ENCODE results near the gene GBP2.

GBP2 gene

DNA sequence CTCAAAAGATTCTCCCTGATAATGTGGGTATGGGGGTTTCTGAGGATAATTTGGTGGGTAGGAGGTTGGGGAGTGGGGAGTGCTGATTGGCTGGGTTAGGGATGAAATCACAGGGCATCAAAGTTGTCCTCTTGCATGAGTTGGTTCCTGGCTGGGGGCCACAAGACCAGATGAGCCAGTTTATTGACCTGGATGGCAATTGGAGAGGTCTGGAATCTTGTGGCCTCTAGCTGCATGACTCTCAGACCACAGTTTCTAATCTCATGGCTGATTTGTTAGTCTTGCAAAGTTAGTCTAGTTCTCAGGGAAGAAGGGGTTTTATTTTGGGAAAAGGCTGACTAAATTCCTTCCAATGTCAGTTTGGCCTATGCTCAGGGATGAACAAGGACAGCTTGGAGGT lies 57.6 kb downstream of the GBP2 start:
- TF ChIP-seq, protein P1, sequence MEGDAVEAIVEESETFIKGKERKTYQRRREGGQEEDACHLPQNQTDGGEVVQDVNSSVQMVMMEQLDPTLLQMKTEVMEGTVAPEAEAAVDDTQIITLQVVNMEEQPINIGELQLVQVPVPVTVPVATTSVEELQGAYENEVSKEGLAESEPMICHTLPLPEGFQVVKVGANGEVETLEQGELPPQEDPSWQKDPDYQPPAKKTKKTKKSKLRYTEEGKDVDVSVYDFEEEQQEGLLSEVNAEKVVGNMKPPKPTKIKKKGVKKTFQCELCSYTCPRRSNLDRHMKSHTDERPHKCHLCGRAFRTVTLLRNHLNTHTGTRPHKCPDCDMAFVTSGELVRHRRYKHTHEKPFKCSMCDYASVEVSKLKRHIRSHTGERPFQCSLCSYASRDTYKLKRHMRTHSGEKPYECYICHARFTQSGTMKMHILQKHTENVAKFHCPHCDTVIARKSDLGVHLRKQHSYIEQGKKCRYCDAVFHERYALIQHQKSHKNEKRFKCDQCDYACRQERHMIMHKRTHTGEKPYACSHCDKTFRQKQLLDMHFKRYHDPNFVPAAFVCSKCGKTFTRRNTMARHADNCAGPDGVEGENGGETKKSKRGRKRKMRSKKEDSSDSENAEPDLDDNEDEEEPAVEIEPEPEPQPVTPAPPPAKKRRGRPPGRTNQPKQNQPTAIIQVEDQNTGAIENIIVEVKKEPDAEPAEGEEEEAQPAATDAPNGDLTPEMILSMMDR (conservative IDR thresholded peaks at IDR 0.05; ENCODE audit: control insufficient read depth, insufficient read depth, low read depth, low read length): no peak
- no peak overlapping the region for H3K4me3 ChIP-seq (ENCODE audit: control insufficient read depth, low read depth, low read length)
- peak; percentile 79 for DNase-seq (ENCODE audit: low read depth)

GRCh38 chr1:89065079-89065868 lies 60.6 kb downstream of the GBP2 start, which contains the start of gene GBP1:
GBP1 (minus strand) TSS chr1:89065208; CDS start chr1:89063234, 1,974 bp downstream.
- TF ChIP-seq, protein P1 (conservative IDR thresholded peaks at IDR 0.05; ENCODE audit: control insufficient read depth, insufficient read depth, low read depth, low read length): no peak
- peak within 1 kb of the TSS; percentile 66 for H3K4me3 ChIP-seq (ENCODE audit: control insufficient read depth, low read depth, low read length)
- peak; percentile 89 for DNase-seq (ENCODE audit: low read depth)

- TF ChIP-seq, protein P1 (conservative IDR thresholded peaks at IDR 0.05; ENCODE audit: control insufficient read depth, insufficient read depth, low read depth, low read length): no peak
- DNase-seq (ENCODE audit: low read depth): peak; percentile 6
These were observed 61.3 kb downstream of the GBP2 start for GRCh38 chr1:89064632-89065031.

GRCh38 chr1:89063094-89063493 lies 62.8 kb downstream of the GBP2 start:
- no peak overlapping the region for H3K4me3 ChIP-seq (ENCODE audit: control insufficient read depth, low read depth, low read length)
- TF ChIP-seq, protein P1 (conservative IDR thresholded peaks at IDR 0.05; ENCODE audit: control insufficient read depth, insufficient read depth, low read depth, low read length): no peak
- DNase-seq (ENCODE audit: low read depth): no peak

More at GRCh38 chr1:89064632-89065031, 61.3 kb downstream of the GBP2 start:
- peak overlapping the region; percentile 66 for H3K4me3 ChIP-seq (ENCODE audit: control insufficient read depth, low read depth, low read length)

DNA sequence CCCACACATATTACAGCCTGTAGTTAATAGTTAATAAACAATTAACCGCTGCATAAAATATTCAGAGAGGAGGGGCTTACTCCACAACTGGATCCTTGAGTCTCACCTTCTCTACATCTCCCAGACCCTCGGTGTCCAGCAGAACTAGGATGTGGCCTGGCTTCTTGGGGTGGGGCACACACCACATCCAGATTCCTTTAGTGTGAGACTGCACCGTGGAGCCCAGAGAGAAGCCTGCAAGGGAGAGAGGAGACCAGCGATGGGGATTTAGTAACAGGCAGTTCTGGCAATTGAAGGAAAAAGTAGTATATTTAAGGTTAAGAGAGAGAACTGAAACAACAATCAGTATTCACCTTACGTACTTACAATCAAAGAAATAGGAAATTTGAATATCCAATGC lies 65.8 kb downstream of the GBP2 start:
- TF ChIP-seq, protein P1 (conservative IDR thresholded peaks at IDR 0.05; ENCODE audit: control insufficient read depth, insufficient read depth, low read depth, low read length): no peak
- no peak for DNase-seq (ENCODE audit: low read depth)

More for the DNA sequence above, 65.8 kb downstream of the GBP2 start:
- H3K4me3 ChIP-seq (ENCODE audit: control insufficient read depth, low read depth, low read length): no peak overlapping the region
